Right lobe of liver (tissue), 6 donors: Measurements from ENCODE around the gene ARPP21. TPM values are rescaled to one million over a fixed set of nuclear protein-coding genes. Genes with fewer than 3 reads are reported as not detected.

ENCODE experiments used
- ATAC-seq, 4 donors: fragments of 200-7000 bp; cut with Tn5 transposase; one replicate each; pipeline ENCODE4 v1.9.1; 2020; ENCODE audit warnings: mild to moderate bottlenecking in 4 of 4, moderate library complexity in 4 of 4
- DNase-seq, 3 donors: peaks; one replicate each; pipeline ENCODE4 v3.0.0-alpha.2; 2020
- H3K27ac ChIP-seq, 3 donors: fragments of 200-600 bp; one replicate each; pipeline ENCODE4 v1.8.0; 2022
- H3K27me3 ChIP-seq, 2 donors: fragments of 200-600 bp; one replicate each; pipeline ENCODE4 v1.8.0; 2022
- H3K36me3 ChIP-seq, 4 donors: fragments of 200-600 bp; sonication (generic) in 1 of 4; one replicate each; pipeline versions ENCODE4 v1.5.1 to v1.8.0; 2017 to 2022; ENCODE audit warnings: control low read depth in 1 of 4
- H3K4me1 ChIP-seq, 4 donors: fragments of 200-600 bp; sonication (generic) in 1 of 4; one replicate each; pipeline versions ENCODE4 v1.5.1 to v1.8.0; 2017 to 2022; ENCODE audit warnings: control low read depth in 1 of 4
- H3K4me3 ChIP-seq, 3 donors: fragments of 200-600 bp; one replicate each; pipeline ENCODE4 v1.8.0; 2022
- H3K9me3 ChIP-seq, 4 donors: fragments of 200-600 bp; sonication (generic) in 1 of 4; one replicate each; pipeline versions ENCODE4 v1.5.1 to v1.8.0; 2017 to 2022; ENCODE audit warnings: control low read depth in 1 of 4
- CTCF ChIP-seq, 4 donors: fragments of 200-600 bp in 3 of 4; fragments of 450-650 bp in 1 of 4; IDR thresholded peaks; one replicate each; pipeline versions ENCODE4 v1.5.1 to v1.8.0; 2016 to 2022; ENCODE audit warnings: antibody characterized with exemption in 4 of 4, mild to moderate bottlenecking in 2 of 4
- POLR2A ChIP-seq: fragments of 450-650 bp; IDR thresholded peaks from one replicate; pipeline ENCODE4 v1.6.1; 2017; ENCODE audit warnings: antibody characterized with exemption, mild to moderate bottlenecking
- WGBS: methylation state at CpG from one replicate; pipeline ENCODE4 v1.1.6; 2018; ENCODE audit warnings: low coverage, low lambda C conversion rate; ENCODE audit not compliant: insufficient coverage; ENCODE audit errors: missing lambda C conversion rate; 5-methylcytosine and 5-hydroxymethylcytosine counted together
- intact Hi-C, 2 donors: fragments of 100-400 bp; cut with DNase I; formaldehyde crosslinking; loops; one replicate each; pipeline versions ENCODE4 v1.11.2 to v1.14.1; 2022
- total RNA-seq, 6 experiments: library from RNA; depleted of rRNA in 2 of 6; stranded (reverse); fragments of >200 nt in 2 of 6; fragmentation: NEBNext Ultra II Directional in 3 of 6; extraction: Animal tissue kit (Norgen Biotek cat#: 25700) in 3 of 6; gene quantifications; one replicate each; pipeline versions ENCODE4 v1.1.0 to v1.2.4, GENCODE V29; 2016 to 2023
- donor health status: DM: no; HTN: yes; CAD: no.
- donor health status: DM: no; HTN: no; CAD: no.
- donor health status: DM: no; HTN: no; CAD: no.
- donor health status: DM: no; HTN: yes; CAD: no.
- donor health status: DM: no; HTN: yes; CAD: no.

The ARPP21 gene
- total RNA-seq, 6 experiments from 2014 or later = 0.51 to 1.8 (median 0.92) TPM; not detected in 1

- DNase-seq (no peak), ATAC-seq (peak; percentile 63 to 81 (median 66))
- 13% methylated on average over 1 of the region's 1 CpG for WGBS
Measured at GRCh38 chr3:35782355-35782754, 143.0 kb downstream of the ARPP21 start.

GRCh38 chr3:35784169-35784568 is 144.8 kb downstream of the ARPP21 start:
- peaks cover 0 to 27% (median 11%) of the 10 kb centered on the region in 4 donors for H3K4me1 ChIP-seq
- ATAC-seq (peak; percentile 53 to 80 (median 63)), DNase-seq (no peak)
- H3K27me3 ChIP-seq = no peaks in the 10 kb centered on the region
- TF ChIP-seq CTCF (IDR thresholded peaks at IDR 0.05) (no peak), POLR2A (no peak)
- H3K36me3 ChIP-seq = no peaks in the 10 kb centered on the region
- no peaks in the 10 kb centered on the region for H3K9me3 ChIP-seq
- H3K27ac ChIP-seq = peak overlapping the region in 2 of 3 donors; percentile 2 to 4
- intact Hi-C loops = no loop called here
- 13% methylated on average over 1 of the region's 1 CpG for WGBS
- H3K4me3 ChIP-seq = no peak overlapping the region

More at GRCh38 chr3:35782355-35782754, 143.0 kb downstream of the ARPP21 start:
- H3K9me3 ChIP-seq = no peaks in the 10 kb centered on the region
- H3K36me3 ChIP-seq = no peaks in the 10 kb centered on the region
- H3K4me1 ChIP-seq = peaks cover 0 to 27% (median 11%) of the 10 kb centered on the region in 4 donors
- peak overlapping the region; percentile 34 to 84 (median 78) for H3K27ac ChIP-seq
- TF ChIP-seq POLR2A = no peak
- no peak for TF ChIP-seq CTCF (IDR thresholded peaks at IDR 0.05)
- intact Hi-C loops = no loop called here
- H3K4me3 ChIP-seq = no peak overlapping the region
- no peaks in the 10 kb centered on the region for H3K27me3 ChIP-seq

GRCh38 chr3:35785234-35785888 is 146.0 kb downstream of the ARPP21 start:
- ATAC-seq (no peak), DNase-seq (no peak)
- H3K27ac ChIP-seq = no peak overlapping the region
- 78% methylated on average over 4 of the region's 4 CpGs for WGBS
- intact Hi-C loops = no loop called here
- H3K4me3 ChIP-seq = no peak overlapping the region
- no peaks in the 10 kb centered on the region for H3K36me3 ChIP-seq
- H3K27me3 ChIP-seq = no peaks in the 10 kb centered on the region
- peaks cover 0 to 27% (median 11%) of the 10 kb centered on the region in 4 donors for H3K4me1 ChIP-seq
- no peaks in the 10 kb centered on the region for H3K9me3 ChIP-seq
- TF ChIP-seq POLR2A (no peak), CTCF (IDR thresholded peaks at IDR 0.05) (no peak)

- no peak overlapping the region for H3K4me3 ChIP-seq
- 57% methylated on average over 1 of the region's 1 CpG for WGBS
- no peaks in the 10 kb centered on the region for H3K36me3 ChIP-seq
- H3K4me1 ChIP-seq = peaks cover 0 to 5% (median 1%) of the 10 kb centered on the region in 4 donors
- no peak for TF ChIP-seq CTCF (IDR thresholded peaks at IDR 0.05)
- no peaks in the 10 kb centered on the region for H3K27me3 ChIP-seq
- DNase-seq = no peak
- H3K9me3 ChIP-seq = no peaks in the 10 kb centered on the region
- intact Hi-C loops = no loop called here
- no peak for ATAC-seq
- no peak overlapping the region for H3K27ac ChIP-seq
Measured at GRCh38 chr3:35787936-35788335, 148.6 kb downstream of the ARPP21 start.
